GM21390 (cell line): ENCODE measurements around the gene HDAC7.
"Not testable (repeated sequence)": the region's sequence is repeated elsewhere in the genome, so short reads cannot be mapped to it uniquely, and the experiment has no call there.

ENCODE experiments used
- ATAC-seq: cut with Tn5 transposase; IDR thresholded peaks from one replicate; pipeline ENCODE4 v1.9.1; 2021; ENCODE audit not compliant: unreplicated experiment

Gene HDAC7

DNA sequence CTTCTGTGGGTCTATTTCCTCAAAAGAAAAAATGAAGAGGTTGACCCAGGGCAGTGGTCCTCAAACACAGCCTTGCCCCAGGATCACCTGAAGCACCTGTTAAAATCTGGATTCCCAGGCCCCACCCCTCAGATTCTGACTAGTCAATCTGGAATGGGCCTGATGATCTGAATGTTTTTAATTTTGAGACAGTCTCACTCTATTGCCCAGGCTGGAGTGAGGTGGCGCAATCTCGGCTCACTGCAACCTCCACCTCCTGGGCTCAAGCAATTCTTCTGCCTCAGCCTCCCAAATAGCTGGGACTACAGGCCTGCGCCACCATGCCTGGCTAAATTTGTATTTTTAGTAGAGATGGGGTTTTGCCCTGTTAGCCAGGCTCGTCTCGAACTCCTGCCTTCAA, 4.3 kb downstream of the HDAC7 start:
- not testable (repeated sequence) for ATAC-seq

DNA sequence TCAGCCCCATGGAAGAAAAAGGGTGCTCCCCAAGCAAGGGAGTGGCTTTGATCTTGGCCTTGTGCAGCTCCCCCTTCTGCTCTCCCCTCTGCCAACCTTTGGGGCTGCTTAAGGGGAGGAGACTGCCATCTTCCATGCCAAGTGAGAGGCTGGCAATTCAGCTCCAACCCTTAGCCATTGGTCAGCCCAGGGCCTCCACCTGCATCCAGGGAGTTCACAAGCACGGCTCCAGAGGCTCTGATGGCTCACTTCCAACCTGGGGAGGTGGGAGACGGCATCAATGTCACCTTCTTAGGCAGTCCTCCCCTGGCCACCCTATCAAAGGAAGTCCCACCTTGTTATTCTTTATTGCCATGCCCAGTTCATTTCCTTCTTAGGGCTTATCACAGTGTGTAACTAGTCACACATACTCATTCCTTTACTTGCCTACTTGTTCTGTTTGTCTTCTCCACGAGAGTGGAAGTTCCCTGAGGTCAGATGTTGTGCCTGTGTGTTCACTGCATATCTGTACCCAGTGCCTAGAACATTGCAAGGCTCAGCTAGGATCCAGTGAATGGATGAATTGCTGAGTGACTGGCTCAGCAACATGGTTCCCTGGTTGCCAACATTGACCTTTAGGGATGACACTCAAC, 5.0 kb downstream of the HDAC7 start:
- no peak for ATAC-seq

DNA sequence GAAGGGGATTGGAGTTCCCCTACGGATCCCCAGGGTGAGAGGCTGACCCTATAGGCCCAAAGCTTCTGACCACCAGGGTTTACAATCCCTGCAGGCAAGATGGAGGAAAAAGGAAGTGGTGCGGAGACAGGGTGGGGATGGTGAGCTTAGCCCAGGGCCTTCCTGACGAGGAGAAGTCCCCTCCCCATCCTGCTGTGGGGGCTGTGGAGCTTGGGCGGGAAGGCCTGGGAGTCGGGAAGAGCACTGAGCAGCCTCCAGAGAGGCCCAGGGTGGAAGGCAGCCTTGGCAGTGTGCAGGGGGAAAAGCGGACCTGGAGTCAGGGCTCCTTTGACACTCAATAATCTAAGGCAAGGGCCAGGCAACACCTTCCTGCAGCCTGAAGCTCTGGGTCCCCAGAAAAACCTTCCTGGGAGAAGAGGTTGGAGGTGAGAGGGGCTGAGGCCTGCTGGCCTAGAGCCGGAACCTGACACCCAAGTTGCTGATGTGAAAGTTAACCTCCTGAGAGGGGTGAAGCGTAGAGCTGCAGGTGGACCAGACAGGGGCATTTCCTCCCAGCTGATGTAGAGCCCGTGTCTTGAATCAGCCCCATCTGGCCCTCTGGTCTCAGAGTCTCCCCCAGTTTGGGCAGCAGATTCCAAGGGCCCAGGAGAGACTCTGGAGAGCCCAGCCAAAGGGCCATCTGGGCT, 6.0 kb downstream of the HDAC7 start:
- peak; percentile 39 for ATAC-seq

DNA sequence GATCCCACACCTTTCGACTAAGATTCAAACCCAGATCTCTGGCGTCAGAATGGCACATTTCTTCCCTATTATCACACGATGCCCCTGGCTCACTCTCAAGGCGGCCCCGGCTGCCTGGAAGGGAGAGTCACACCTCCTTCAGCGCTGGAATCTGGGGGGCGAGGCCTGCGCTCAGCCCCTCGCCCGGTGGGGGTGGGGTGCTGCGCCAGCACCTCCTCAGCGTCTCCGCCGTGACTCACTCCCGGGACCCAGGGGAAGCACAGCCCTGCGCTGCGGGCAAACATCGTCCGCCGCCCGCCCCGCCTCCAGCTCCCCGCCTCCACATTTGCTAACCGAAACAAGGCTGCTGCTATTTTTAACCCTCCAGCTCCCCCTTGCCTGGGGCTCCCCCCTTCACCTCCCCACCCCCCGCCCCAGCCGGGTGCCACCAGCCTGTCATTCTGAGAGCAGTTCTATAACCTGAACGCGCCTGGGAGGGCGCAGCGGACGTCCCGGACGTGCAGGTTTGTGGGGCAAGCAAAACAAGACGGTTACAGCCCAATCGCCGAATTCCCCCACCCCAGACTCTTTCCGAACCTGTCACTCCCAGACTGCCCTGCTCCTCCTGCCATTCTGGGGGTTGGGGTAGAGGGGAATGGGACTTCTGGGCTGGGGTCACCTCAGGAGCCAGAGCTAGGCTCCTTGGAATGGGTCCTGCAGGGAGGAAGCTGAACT, 6.7 kb downstream of the HDAC7 start:
- peak; percentile 63 for ATAC-seq

DNA sequence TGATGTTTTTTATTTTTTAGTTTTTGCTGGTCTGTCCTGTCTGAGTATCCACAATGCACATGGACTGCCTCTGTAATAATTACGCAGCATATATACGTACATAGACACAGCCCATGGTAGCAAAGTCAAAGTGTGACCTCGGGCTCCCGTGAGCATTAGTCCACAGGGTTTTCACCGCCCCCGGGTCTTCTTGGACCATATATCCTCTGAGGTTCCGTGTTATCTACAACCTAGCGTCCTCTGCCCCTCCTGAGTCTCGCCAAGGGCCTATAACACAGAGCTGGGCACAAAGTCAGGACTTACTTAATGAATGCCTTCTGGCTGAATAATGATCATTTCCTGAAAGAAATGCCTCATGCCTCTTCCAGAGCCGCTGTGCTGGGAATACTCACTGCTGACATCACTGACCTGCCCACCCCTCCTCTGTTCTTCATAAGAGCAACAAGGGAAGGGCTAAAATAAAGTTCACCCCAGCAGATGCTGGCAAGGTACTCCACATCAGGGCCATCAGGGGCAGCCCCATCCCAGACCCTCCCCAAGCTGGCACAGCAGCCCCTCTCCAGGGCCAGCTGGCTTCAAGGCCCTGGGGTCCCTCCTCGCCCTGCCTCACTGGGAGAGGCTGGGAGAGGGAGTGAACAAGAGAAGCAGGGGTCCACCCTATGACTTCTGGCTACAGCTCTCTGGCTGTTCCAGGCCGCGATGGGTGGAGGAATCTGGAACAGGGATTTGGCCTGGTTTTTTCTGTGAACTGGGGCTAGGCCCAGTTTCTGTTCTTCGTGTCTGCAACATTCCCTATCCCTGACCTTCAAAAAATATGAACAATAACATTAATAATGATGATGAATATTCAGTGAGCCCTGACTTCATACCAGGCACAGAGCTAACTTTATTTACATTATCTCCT, 7.9 kb downstream of the HDAC7 start:
- no peak for ATAC-seq

DNA sequence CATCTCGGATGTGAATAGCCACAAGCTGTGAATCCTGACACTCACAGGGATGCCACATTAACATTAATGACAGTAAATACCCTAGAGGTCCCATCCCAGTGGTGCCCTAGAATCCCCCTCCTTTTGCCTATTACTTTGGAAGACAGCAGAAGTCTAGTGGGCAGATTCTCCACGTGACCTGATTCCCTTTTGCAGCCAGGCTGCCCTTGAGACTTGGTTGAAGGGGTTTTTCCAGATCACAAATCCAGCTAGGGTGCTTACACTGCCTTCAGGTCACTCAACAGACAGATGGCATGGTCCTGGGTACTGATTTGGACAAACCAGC, 8.7 kb downstream of the HDAC7 start:
- ATAC-seq = no peak

DNA sequence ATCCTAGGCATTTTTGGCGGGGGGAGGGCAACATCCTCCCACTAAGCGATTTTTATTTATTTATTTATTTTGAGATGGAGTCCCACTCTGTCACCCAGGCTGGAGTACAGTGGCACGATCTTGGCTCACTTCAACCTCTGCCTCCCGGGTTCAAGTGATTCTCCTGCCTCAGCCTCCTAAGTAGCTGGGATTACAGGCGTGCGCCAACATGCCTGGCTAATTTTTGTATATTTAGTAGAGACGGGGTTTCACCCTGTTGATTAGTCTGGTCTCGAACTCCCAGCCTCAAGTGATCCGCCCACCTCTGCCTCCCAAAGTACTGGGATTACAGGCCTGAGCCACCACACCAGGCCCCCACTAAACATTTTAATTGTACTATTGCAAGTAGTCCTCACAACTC, 10.2 kb downstream of the HDAC7 start:
- ATAC-seq = not testable (repeated sequence)

DNA sequence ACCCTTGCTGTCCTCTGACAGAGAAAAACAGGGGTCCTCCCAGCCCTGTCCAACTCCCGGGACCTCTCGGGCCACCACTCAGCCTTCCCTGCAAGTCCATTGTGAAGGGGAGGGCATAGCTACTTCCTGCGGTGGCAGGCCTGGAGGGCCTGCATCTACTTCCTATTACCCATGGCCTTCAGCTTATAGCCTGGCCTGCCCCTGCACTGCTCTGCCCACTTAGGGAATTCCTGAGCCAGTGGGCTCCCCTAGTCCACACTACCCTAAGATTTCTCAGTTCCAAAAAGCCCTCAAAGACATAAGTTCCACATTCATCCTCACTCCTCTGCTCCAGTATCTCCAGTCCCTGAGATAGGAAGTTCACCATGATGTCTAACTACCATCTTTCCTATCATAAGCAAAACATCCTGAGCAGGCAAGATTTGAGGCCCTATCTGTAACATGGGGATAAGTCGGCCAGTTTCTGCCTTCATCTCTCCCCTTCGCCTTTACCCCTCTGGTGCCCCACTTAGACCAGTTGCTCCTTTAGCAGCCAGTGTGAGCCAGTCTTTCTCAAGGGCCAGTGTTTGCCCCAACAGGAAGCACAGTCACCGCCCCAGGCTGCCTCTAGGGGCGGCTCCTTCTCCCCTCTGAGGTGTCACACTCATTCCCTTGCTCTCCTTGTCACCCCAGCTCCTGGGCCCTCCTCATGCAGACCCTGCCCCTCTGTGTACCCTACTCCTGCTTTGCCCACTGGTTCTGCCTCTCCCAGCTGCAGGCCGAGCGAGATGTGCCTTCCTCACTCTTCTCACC, 10.9 kb downstream of the HDAC7 start:
- no peak for ATAC-seq

DNA sequence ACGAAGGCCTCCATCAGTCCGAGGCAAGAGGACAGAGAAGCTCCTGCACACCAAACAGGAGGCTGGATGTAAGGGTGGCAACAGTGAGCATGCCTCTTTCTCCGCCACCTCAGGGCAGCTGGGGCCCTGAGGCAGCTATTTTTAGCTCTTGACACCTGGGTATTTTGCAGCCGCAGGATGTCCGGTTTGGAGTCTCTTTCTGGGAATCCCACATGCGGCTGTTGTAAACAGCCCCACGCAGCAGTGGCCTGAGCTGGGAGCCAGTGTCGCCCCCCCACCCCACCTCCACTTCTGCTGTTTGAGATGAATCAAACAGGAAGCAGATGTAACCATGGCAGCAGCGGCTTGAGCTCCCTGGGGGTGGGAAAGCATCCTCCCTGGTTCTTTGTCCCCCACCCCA, 11.7 kb downstream of the HDAC7 start:
- no peak for ATAC-seq

DNA sequence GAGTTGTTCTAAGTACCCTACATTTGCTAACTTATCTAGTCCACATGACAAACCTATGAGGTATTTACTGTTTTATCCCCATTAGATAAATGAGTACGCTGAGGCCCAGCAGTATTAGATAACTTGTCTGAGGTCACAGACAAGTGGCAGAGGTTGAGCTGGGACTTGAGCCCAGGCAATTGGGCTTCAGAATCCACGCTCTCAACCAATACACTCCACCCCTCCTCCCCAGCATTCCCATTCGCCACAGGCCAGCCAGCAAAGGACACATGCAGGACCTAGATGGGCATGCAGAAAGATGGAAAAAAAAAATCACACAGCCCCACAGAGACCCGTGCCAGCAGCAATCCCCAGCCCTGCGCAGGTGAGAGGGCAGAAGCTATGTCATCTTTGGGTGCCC, 12.4 kb downstream of the HDAC7 start:
- ATAC-seq = no peak

DNA sequence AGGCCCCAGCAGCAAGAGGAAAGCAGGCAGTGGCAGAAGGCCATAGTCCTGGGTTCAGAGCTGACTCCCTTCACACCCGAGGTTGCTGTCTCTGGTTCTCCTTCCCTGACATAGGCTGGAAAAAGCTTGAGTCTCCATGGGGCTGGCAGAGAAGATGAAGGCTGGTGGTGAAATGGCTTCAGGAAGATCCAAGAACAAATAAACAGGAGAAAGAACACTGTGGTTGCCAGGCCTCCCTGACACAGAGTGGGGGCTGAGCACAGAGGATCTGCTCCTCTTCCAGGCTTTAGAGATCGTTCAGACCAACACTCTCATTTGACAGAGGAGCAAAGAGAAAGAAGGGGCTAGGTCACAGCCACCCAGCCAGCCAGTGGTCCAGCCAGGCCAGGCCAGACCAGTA, 14.3 kb downstream of the HDAC7 start:
- no peak for ATAC-seq

DNA sequence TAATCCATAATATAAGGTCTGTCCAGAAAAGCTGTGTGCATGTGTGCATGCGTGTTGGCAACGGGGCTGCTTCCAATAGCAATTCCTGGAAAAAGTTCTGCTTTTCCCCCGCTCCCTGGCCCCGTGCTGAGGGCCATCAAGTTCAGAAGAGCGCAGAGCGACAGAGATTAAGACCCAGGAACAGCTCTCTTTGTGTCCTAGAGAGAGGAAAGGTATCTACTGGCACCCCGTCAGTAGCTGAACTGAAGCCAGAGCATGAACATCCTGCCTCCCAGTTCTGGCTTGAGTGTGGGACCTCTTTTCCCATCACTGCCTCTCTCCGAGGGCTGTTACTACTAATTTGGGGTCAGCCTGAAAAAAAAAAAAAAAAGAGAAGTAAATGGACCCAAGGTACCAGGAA, 15.5 kb downstream of the HDAC7 start:
- ATAC-seq = no peak

DNA sequence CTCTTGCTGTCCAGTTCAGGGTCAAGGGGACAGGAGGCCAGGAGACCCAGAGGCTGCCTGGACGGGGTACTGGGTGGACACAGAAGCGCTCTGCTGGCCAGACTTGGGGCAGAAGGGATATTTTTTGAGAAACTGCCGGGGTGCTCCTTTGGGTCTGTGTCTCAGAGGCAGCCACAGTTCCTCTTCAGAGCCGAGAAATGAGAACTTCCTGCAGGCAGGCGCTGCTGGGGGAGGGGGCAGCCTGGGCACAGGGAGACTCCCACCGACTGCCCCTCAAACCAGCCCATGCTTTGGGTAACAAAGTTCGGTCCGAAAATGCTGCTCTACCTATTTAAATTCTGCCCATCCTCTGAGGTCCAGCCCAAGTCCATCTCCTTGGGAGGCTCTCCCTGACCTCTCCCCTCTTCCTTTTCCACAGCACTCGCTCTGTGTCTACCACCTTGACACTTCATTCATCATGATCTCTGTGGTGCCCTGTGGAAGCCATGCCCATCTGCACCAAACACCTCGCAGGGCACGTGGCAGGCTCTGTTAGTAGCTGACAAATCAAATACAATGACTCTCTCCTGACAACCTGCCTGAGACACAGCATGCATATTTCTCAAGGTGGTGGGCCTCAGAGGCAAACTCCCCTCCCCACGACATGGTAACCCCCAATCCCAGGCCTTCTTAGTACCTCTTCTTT, 16.4 kb downstream of the HDAC7 start:
- no peak for ATAC-seq

DNA sequence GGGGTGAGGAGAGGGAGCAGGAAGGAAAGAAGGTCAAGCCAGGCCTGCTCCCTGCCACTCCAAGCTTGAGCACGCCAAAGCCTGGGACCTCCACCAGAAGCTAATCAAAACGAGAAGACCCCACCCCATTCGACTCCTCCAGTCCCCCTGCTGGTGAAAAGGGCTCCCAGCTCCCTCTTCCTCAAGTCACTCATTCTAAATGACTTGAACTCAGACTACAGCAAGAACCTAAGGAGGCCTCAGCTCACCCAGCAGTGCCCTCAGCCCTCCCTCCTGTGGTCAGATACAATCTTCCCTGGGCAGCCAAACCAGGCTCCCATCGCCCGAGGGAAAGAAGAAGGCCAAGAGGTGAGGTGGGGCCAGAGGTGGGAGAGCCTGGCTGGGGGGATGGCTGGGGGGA, 17.4 kb downstream of the HDAC7 start:
- ATAC-seq = no peak

DNA sequence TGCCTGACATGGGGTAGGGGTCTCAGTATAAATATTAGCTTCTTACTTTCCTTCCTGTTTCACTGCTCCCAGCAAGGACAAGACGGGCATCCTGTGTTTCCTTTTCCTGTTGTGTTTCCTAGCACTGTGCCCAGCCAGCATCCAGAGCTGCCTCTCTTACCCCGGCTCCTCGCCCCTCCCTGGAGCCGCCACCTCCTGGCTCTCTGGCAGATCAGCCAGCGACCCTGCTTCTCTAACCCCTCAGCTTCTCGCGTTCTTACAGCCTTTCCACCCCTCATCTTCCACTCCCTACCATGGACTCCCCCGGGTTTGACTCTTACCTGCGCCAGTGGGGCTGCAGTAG, 17.8 kb downstream of the HDAC7 start:
- ATAC-seq = no peak

DNA sequence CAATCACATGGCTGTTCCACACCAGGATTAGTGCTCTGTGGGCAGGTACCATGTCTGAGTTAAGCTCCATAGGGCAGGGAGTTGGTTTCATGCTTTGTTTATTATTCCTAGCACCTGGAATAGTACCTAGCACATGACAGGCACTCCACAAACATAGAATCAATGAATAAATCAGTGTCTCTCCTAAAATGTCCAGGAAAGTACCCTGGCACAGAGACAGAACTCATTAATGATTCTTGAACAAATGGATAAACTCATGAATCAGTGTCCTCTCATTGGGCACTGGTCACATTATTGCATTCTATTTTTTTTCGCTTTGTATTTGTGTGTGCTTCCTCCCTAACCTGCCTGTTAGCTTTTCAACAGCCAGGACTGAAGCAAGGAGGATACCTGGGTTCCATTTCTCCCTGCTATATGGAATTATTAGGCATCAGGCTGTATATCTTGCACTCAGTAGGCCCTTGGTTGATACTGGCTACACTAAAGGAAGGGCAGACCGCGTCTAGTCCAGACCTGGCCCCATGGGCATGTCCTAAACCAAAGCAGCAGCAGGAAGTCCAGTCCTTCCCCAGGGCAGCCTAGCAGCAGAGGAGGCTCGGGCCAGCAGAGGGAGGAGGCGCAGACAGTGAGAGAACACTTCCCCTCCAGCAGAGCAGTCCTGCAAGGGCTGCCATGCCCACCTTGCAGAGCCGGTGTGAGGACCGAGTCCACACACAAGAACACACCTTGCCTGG, 18.4 kb downstream of the HDAC7 start:
- no peak for ATAC-seq

DNA sequence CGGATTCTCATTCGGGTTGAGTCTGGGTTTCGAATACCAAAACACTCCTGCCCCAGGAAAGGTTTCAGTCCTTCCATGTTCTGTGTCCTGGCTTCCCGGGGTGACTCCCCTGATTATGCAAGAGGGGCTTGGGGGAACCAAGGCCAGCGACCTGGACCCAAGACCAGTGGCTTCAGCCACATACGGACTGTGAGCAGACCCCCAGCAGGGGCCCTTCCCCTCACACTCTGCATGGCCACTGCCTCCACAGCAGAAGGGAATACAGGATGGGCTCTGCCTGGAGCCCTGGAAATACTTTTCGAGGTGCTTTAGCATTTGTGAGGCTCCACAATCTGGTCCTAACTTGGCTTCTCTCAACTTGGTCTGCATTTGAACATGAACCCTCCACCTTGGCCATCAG, 19.1 kb downstream of the HDAC7 start:
- no peak for ATAC-seq

DNA sequence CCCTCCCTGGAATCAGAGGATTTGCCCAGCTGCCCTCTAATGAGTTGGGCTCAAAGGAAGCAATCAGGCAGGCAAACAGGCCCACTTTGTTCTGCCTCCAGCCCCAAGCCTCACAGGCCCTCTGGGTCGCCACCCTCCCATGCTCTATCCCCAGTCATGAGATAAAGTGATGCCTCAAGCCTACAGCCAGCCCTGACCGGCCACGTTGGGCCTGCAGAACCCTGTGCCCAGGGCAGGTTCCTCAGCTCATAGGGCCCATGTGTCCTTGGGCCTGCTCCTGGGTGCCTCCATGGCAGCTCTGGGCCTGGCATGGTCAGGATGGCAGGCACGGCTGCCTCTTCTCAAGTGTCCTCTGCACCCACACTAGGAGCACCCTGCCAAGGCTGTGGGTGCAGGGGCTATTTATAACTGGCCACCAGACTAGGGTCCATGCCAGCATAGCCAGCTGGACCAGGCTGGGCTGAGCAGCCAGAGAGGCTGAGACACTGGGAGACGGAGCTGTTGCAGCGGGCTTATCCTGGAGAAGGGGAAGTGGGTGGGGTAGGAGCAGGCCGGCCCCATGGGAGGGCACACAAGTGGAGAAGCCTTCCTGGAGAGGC, 20.2 kb downstream of the HDAC7 start:
- no peak for ATAC-seq

DNA sequence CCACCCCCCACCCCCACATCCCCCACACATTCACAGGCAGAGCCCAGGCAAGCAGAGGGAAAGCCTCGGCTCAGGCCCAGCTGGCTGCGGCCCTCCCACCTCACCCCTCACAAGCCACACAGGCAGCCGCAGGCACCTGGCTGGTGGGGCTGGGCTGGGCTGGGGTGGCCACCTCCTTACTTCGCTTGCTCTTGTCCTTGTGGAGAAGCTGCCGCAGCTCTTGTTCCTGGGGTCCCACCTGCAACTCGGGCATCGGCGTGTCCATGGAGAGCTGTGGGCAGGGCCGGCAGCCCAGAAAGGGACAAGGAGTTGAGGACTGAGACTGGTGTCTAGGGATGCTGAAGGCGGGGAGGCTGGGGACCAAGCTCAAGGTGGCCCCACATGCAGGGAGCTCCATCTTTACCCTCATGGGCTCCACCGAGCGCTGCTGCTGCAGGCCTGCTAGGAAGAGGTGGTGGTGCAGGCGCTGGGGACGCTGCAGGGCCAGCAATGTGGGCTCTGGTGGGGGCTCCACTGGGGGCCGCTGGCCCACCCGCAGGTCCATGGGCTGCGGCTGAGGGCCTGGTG, 21.2 kb downstream of the HDAC7 start:
- no peak for ATAC-seq
